CD4-positive, alpha-beta T cell (primary cell): ENCODE data around the gene MED27. TPM values are rescaled to one million over a fixed set of nuclear protein-coding genes. Genes with fewer than 3 reads are reported as not detected.

Experiments used
- ATAC-seq: fragments of 200-7000 bp; cut with Tn5 transposase; one replicate; pipeline ENCODE4 v1.10.0; 2022; ENCODE audit warnings: mild to moderate bottlenecking; ENCODE audit not compliant: poor library complexity
- CTCF ChIA-PET: fragments of 350-600 bp; sonication (Branson Sonifier 250); formaldehyde crosslinking; loops from one replicate; lab custom pipeline; 2021; ENCODE audit warnings: antibody characterized with exemption, inconsistent platforms; lab: Charles Lee
- POLR2A ChIA-PET: fragments of 350-600 bp; sonication (Branson Sonifier 250); formaldehyde crosslinking; loops from one replicate; lab custom pipeline; 2021; ENCODE audit warnings: antibody characterized with exemption, inconsistent platforms; lab: Charles Lee
- DNase-seq, 14 experiments: peaks; one replicate each; pipeline ENCODE4 v3.0.0-alpha.2; 2013 to 2020; ENCODE audit warnings: mixed read lengths in 2 of 14
- H3K27ac ChIP-seq, 2 donors: one replicate each; pipeline versions ENCODE4 v1.5.1 to v1.7.0; 2013; ENCODE audit warnings: low read length in 2 of 2, low read depth in 1 of 2, mild to moderate bottlenecking in 1 of 2
- H3K27me3 ChIP-seq, 2 experiments: 1 replicate in 1 of 2; 2 replicates in 1 of 2; pipeline versions ENCODE4 v1.6.1 to v1.7.0; 2013; ENCODE audit warnings: low read length in 2 of 2, control low read depth in 1 of 2, mild to moderate bottlenecking in 1 of 2, moderate library complexity in 1 of 2; ENCODE audit not compliant: insufficient read depth in 2 of 2, control insufficient read depth in 1 of 2
- H3K36me3 ChIP-seq: one replicate; pipeline ENCODE4 v1.6.1; 2013; ENCODE audit warnings: low read length, control low read depth; ENCODE audit not compliant: insufficient read depth
- H3K4me1 ChIP-seq: one replicate; pipeline ENCODE4 v1.6.1; 2013; ENCODE audit warnings: low read length, control low read depth; ENCODE audit not compliant: insufficient read depth
- H3K4me3 ChIP-seq: one replicate; pipeline ENCODE4 v1.5.1; 2013; ENCODE audit warnings: mild to moderate bottlenecking, low read length, moderate library complexity
- H3K9me3 ChIP-seq, 2 experiments: 1 replicate in 1 of 2; 2 replicates in 1 of 2; pipeline versions ENCODE4 v1.6.1 to v1.7.0; 2013; ENCODE audit warnings: low read length in 2 of 2, mild to moderate bottlenecking in 2 of 2, control low read depth in 1 of 2, moderate library complexity in 1 of 2; ENCODE audit not compliant: control insufficient read depth in 1 of 2, insufficient read depth in 1 of 2
- H3K27ac Mint-ChIP-seq: one replicate; pipeline ENCODE4 v1.8.0; 2020; ENCODE audit warnings: mixed read lengths
- H3K27me3 Mint-ChIP-seq: one replicate; pipeline ENCODE4 v1.8.0; 2021; ENCODE audit warnings: mixed read lengths
- H3K36me3 Mint-ChIP-seq: one replicate; pipeline ENCODE4 v1.8.0; 2021; ENCODE audit warnings: low read depth, mixed read lengths
- H3K4me1 Mint-ChIP-seq: one replicate; pipeline ENCODE4 v1.8.0; 2021; ENCODE audit warnings: low read depth, mixed read lengths
- H3K4me3 Mint-ChIP-seq: one replicate; pipeline ENCODE4 v1.8.0; 2020; ENCODE audit warnings: mild to moderate bottlenecking, mixed read lengths
- H3K9me3 Mint-ChIP-seq: one replicate; pipeline ENCODE4 v1.8.0; 2020; ENCODE audit warnings: mixed read lengths
- CTCF ChIP-seq: fragments of 200-600 bp; IDR thresholded peaks from one replicate; pipeline ENCODE4 v1.8.0; 2022; ENCODE audit warnings: antibody characterized with exemption, mild to moderate bottlenecking
- intact Hi-C, 2 experiments: fragments of 100-400 bp; cut with DNase I in 1 of 2; cut with micrococcal nuclease in 1 of 2; formaldehyde crosslinking; loops; one replicate each; pipeline versions ENCODE4 v1.15.1 to v1.9.0; 2023 to 2025; cut with DNase I, micrococcal nuclease
- total RNA-seq, 174 experiments: library from RNA in 2 of 174; stranded (reverse) in 2 of 174; gene quantifications; one replicate each; pipeline ENCODE4 v1.2.3 and lab custom pipeline; 2021 to 2026

Gene MED27
- total RNA-seq, 2 experiments from 2014 or later: 15.0 to 17.4 TPM

- Histone ChIP-seq H3K27ac (no peak overlapping the region), H3K36me3 (peaks cover 8% of the 10 kb centered on the region), H3K4me3 (no peak overlapping the region), H3K27me3 (no peaks in the 10 kb centered on the region), H3K4me1 (no peaks in the 10 kb centered on the region), H3K9me3 (no peaks in the 10 kb centered on the region)
- H3K36me3 Mint-ChIP-seq: peaks cover 51% of the 10 kb centered on the region
- ChIA-PET CTCF (interaction anchor here (1.2 kb wide), 1 partner anchor 40 kb away, joined by 3 read pairs; no protein-coding TSS in a partner anchor), POLR2A (interaction anchor here (1.2 kb wide), 1 partner anchor 13 kb away, joined by 3 read pairs; no protein-coding TSS in a partner anchor)
- ATAC-seq (no peak), DNase-seq (no peak)
- H3K27ac Mint-ChIP-seq: no peak overlapping the region
- H3K27me3 Mint-ChIP-seq: no peaks in the 10 kb centered on the region
- intact Hi-C loops: no loop called here
- H3K9me3 Mint-ChIP-seq: no peaks in the 10 kb centered on the region
- H3K4me1 Mint-ChIP-seq: peaks cover 19% of the 10 kb centered on the region
- TF ChIP-seq CTCF: no peak
- H3K4me3 Mint-ChIP-seq: no peak overlapping the region
These were observed 79.0 kb downstream of the MED27 start for GRCh38 chr9:132000659-132001058.

DNA sequence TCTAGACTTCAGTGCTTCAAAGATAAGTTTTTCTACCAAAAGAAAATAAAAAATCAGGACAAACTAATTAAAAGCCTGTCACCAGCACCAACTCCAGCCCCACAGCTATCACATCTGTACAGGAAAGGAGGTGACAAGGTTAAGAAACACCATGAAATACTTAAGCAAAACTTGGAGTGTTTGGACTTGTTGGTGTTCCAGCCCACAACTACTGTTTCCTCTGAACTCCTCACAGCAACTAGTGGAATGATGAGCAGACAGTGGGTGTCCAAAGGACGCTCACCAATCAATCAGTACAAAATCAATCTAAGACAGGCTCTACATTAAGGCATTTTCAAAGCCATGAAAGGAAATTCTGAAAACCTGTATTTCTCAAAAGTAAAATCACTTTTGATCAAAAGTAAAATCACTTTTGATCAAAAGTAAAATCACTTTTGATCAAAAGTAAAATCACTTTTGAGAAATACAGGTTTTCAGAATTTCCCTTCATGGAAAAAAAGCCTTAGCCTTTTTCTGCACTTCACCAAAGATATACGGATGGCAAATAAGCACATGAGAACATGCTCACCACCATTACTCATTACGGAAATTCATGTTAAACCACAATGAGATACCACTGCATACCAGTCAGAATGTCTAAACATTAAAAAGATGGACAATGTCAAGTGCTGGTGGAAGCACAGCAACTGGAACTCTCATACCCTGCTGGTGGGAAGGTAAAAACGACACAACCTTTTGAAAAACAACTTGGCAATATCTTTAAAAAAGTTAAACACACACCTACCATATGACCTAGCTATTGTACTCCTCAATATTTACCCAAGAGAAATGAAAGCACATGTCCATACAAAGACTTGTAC, 79.7 kb downstream of the MED27 start:
- no peaks in the 10 kb centered on the region for H3K4me1 ChIP-seq
- ChIA-PET CTCF (interaction anchor here (1.2 kb wide), 1 partner anchor 40 kb away, joined by 3 read pairs; no protein-coding TSS in a partner anchor), POLR2A (no interaction called here)
- intact Hi-C loops: no loop called here
- H3K9me3 Mint-ChIP-seq: no peaks in the 10 kb centered on the region
- H3K36me3 Mint-ChIP-seq: peaks cover 54% of the 10 kb centered on the region
- TF ChIP-seq CTCF: no peak
- no peaks in the 10 kb centered on the region for H3K27me3 ChIP-seq
- H3K4me3 ChIP-seq: no peak overlapping the region
- no peak overlapping the region for H3K27ac ChIP-seq
- DNase-seq (peak in 1 of 14 experiments; percentile 15), ATAC-seq (no peak)
- H3K9me3 ChIP-seq: no peaks in the 10 kb centered on the region
- H3K4me1 Mint-ChIP-seq: peaks cover 19% of the 10 kb centered on the region
- H3K4me3 Mint-ChIP-seq: no peak overlapping the region
- H3K27ac Mint-ChIP-seq: no peak overlapping the region
- H3K27me3 Mint-ChIP-seq: no peaks in the 10 kb centered on the region
- peaks cover 12% of the 10 kb centered on the region for H3K36me3 ChIP-seq

DNA sequence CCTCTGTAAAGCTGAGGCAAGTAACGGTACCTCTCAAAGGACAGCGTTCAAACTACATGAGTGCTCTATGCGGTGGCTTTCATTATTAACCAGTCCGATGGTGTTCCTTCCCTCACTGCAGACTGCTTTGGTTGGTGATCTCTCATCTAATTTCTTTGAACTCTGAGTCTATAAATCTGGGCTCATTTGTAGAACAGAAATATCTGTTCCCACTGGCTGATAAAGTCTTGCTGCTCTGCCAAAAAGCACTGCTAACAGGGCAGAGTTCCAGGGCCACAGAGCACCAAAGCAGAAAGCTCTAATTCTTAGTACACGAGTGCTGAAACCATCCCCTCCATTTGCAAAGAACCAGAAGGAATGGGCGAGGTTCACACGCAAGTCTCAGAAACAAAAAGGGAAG, 81.9 kb downstream of the MED27 start:
- Mint-ChIP-seq H3K4me3 (no peak overlapping the region), H3K27me3 (no peaks in the 10 kb centered on the region), H3K27ac (no peak overlapping the region), H3K9me3 (no peaks in the 10 kb centered on the region), H3K4me1 (peaks cover 8% of the 10 kb centered on the region), H3K36me3 (peaks cover 52% of the 10 kb centered on the region)
- POLR2A ChIA-PET: no interaction called here
- H3K27ac ChIP-seq: no peak overlapping the region
- intact Hi-C loops: no loop called here
- H3K9me3 ChIP-seq: no peaks in the 10 kb centered on the region
- peaks cover 15% of the 10 kb centered on the region for H3K36me3 ChIP-seq
- no peak for ATAC-seq
- H3K4me1 ChIP-seq: no peaks in the 10 kb centered on the region
- TF ChIP-seq CTCF: no peak
- no peak overlapping the region for H3K4me3 ChIP-seq
- DNase-seq: no peak
- CTCF ChIA-PET: no interaction called here
- H3K27me3 ChIP-seq: no peaks in the 10 kb centered on the region
